Measurements from ENCODE around the gene PRMT1. TPM values are rescaled to one million over a fixed set of nuclear protein-coding genes. Genes with fewer than 3 reads are reported as not detected.

PRMT1 gene
- total RNA-seq, 1 experiment from 2014 or later: 527 TPM

- DNase-seq (ENCODE audit: low spot score): no peak
- CTCF ChIA-PET: interaction anchor here (0.5 to 1.0 kb wide), 2 partner anchors 32 to 995 kb away, joined by 3 to 4 read pairs; no protein-coding TSS in a partner anchor
- H3K9me3 Mint-ChIP-seq: no peaks in the 10 kb centered on the region
- peaks cover 27% of the 10 kb centered on the region for H3K4me1 Mint-ChIP-seq
- POLR2A ChIA-PET: interaction anchor here (0.5 kb wide), 1 partner anchor 82 kb away, joined by 7 read pairs; no protein-coding TSS in a partner anchor
- ATAC-seq: no peak
- no peak overlapping the region for H3K4me3 Mint-ChIP-seq
- TF ChIP-seq ZNF423 (CRISPR knock-in tag; IDR thresholded peaks at IDR 0.05) (no peak), ZNF219 (CRISPR knock-in tag; IDR thresholded peaks at IDR 0.05; ENCODE audit: borderline replicate concordance) (no peak), RELA (CRISPR knock-in tag; IDR thresholded peaks at IDR 0.05; ENCODE audit: borderline replicate concordance) (no peak), ESRRA (CRISPR knock-in tag; IDR thresholded peaks at IDR 0.05; ENCODE audit: borderline replicate concordance) (no peak), GRHL2 (CRISPR knock-in tag; IDR thresholded peaks at IDR 0.05; ENCODE audit: insufficient replicate concordance, severe bottlenecking) (no peak), NFE2L1 (CRISPR knock-in tag; IDR thresholded peaks at IDR 0.05) (no peak), ATF1 (CRISPR knock-in tag; IDR thresholded peaks at IDR 0.05) (no peak), STAT6 (CRISPR knock-in tag; conservative IDR thresholded peaks at IDR 0.05; ENCODE audit: low read depth) (no peak), ATF2 (CRISPR knock-in tag; IDR thresholded peaks at IDR 0.05; ENCODE audit: borderline replicate concordance, low read depth) (no peak), USF1 (CRISPR knock-in tag; IDR thresholded peaks at IDR 0.05) (no peak), NR1H2 (CRISPR knock-in tag; IDR thresholded peaks at IDR 0.05) (no peak), ZNF425 (CRISPR knock-in tag; conservative IDR thresholded peaks at IDR 0.05) (no peak), TCF7 (CRISPR knock-in tag; IDR thresholded peaks at IDR 0.05; ENCODE audit: low read depth) (no peak), FOXK1 (CRISPR knock-in tag; IDR thresholded peaks at IDR 0.05) (no peak), ERG (CRISPR knock-in tag; IDR thresholded peaks at IDR 0.05) (no peak), RORB (CRISPR knock-in tag; IDR thresholded peaks at IDR 0.05) (no peak), NFYB (CRISPR knock-in tag; conservative IDR thresholded peaks at IDR 0.05; ENCODE audit: low read depth) (no peak), CDX4 (CRISPR knock-in tag; IDR thresholded peaks at IDR 0.05; ENCODE audit: borderline replicate concordance) (no peak), CBFB (CRISPR knock-in tag; IDR thresholded peaks at IDR 0.05; ENCODE audit: low read depth) (no peak)
- no peaks in the 10 kb centered on the region for H3K27me3 Mint-ChIP-seq (ENCODE audit: low read depth)
- H3K27ac Mint-ChIP-seq: no peak overlapping the region
- H3K36me3 Mint-ChIP-seq: peaks cover 28% of the 10 kb centered on the region
Observed at GRCh38 chr19:49645995-49646394, 31.1 kb upstream of the PRMT1 start.

All from WTC11 (cell line).